Ecto neural progenitor cell (in vitro differentiated cells): ENCODE results near the gene ODAD2.
A peak's percentile ranks its signal among the peaks of the same experiment; 100 is the strongest.
"Not testable (repeated sequence)": the region's sequence is repeated elsewhere in the genome, so short reads cannot be mapped to it uniquely, and the experiment has no call there.

ENCODE experiments used
- DNase-seq: peaks from one replicate; pipeline ENCODE4 v3.0.0-alpha.2; 2018; ENCODE audit warnings: low spot score

The ODAD2 gene

DNA sequence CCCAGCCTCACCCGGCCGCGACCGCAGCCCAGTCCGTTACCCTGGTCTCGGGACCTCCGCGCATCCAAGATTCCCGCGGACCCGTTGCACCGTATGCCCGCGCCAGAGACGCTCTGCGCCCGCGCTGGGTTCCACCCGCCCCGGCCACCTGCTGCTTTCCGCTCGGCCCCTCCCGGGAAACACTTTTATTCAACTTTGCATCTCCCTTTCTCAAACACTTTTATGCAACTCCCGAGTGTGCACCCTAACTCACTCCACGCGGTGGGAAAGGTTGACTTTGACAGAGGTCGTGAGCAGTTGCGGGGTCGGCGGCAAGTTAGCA lies at the start of gene ODAD2:
Gene ODAD2 (minus strand): TSS at position 126 of the 322 bp plus-strand sequence. CDS start 3,937 bp downstream, outside the sequence.
- DNase-seq, result no peak

GRCh38 chr10:28047061-28047460 lies 48.2 kb upstream of the ODAD2 start:
- DNase-seq, result no peak

DNA sequence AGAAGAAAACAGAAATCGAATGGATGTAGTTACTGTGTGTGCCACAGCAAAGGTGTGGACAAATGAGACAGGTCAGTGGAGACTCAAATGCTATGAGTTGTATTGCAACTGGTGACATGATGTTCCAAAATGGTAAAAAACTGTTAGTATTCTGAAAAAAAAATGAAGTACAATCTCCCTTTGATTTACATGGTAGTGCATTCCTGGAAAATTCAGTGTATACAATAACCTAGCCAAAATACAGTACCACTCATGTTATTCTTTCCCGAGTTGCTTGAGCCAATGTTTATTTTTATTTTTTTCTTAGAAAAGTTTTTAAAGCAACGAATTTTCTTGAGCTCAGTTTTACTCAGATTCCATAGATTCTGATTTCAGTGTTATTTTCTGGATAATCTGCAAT lies 47.7 kb upstream of the ODAD2 start:
- no peak for DNase-seq

DNA sequence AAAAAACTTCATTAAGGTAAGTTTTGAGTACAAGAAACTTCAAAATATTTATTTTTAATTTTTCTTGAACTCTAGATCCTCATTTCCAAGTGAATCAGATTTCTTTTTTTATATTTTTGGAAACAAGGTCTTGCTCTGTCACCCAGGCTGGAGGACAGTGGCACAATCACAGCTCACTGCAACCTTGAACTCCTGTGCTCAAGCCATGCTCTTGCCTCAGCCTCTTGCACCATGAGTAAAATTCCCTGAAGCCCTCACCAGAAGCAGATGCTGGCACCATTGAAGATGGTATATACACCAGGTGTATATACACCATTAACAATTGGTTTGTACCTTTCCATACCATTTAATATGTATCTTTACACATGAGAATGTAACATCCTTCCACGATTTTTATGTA lies 45.1 kb upstream of the ODAD2 start:
- no peak for DNase-seq

DNA sequence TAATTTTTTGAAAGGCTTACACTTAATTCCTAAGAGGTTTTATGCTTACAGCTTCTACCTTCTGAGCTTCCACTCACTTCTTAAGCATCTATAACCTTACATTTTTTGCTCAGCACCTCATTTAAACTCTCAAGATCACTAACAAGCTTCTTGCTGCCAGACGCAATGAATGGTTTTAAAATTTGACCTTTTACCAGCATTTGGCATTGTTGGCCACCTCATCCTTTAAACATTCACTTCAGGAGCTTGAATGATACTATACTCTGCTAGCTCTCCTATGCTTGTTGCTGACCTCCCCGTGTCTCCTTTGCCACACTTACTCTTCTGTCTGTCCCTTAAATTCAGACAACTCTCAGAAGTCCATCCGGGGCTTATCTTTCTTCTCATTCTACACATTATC lies 37.7 kb upstream of the ODAD2 start:
- DNase-seq, result no peak

DNA sequence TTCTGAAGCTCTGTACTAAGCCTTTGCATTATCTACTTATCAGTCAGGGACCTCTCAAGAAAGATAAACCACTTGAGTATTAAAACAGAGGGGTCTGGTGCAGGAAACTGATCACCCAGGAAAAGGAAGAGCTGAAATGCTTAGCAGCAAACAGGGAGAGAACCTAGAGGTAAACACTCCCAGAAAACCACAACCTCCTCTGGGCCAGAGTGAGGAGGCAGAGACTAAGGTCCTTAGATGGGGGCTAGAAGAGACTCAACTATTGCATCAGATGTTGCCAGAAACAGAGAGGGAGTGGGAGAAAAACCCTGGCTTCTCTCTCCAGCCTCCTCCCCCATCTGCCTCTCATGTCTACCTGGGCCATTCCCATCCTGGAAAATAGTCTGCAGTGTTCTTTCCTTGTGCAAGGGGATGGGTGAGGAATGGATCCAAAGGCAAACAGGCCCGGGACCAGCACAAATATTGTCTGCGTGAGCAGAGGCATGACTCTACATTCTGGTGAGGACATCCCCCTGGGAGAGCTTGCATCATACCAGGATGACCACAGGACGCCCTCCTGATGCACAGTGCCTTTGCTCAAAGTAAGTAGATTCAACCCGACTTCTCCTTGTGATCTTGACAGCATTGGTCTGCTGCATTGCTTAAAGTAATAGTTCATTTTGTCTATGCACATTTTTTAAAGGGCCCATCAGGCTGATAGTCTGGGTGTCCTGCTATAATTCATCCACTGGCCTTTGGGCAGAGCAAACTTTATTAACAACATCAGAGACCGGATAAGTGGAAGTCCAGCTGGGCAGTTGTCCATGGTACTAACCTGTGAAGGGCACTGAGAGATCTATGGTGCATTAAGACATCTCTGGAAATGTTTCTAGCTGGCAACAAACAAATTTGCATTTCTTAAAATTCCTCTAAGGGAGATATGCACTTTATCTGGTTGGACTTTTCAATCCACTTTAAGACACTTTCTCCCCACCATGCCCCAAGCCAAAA lies 22.4 kb upstream of the ODAD2 start:
- DNase-seq, result no peak

DNA sequence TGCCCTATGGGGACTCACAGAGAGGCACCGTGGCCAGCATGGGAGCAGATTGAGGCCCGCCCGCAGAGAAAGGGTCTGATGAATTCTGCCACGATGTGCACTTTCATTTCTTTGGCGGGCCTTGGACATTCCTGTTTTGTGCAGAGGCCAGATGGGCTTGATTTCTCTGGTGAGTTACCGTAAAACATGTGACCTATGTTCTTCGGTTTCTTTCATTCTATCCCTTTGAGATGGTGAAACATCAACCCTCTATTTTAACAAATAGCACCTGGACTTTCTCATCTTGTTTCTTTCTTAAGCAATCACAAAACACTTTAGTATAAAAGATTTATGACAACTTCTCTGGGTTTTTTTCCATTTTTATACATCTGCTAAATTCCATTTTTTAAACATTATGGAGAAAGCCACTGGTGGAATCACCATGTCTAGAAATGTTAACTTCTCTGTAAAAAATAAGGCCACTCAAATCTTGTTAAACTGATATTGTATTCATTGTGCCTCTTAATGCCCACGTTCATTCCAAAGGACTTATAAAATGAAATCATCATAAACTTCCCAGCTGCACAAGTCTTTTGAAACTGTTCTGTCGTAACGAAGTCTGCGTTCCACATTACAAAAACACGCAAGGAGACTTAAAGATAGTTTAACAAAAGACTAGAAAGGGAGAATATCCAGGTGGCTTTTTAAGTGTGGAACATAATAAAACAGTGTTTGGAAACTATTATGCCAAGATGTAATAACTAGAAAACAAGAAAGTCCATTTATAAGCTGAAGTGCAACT lies 21.4 kb upstream of the ODAD2 start:
- no peak for DNase-seq

GRCh38 chr10:28014651-28015050 lies 15.8 kb upstream of the ODAD2 start:
- no peak for DNase-seq

DNA sequence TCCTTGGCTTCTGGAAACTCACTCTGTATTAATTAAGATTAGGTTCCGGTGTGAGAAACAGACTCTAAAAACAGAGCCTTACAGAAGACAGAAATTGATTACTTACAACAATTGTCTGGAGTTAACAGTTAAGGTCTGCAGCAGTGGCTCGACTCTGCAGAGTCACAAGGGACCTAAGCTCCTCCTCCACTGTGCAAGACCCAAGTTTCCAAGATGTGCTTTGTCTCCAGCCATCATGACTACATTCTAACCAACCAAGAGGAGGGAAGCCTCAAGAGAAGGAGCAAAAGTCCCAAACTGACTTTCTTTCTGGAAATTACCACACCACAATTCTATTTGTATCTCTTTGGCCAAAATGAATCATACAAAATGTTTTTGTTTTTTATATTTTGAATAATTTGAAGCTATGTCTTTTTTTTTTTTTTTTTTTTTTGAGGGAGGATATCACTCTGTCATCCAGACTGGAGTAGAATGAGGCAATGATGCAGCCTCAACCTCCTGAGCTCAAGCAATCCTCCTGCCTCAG lies 14.2 kb upstream of the ODAD2 start:
- no peak for DNase-seq

- no peak for DNase-seq
Measured at GRCh38 chr10:28010821-28011220, 11.9 kb upstream of the ODAD2 start.

DNA sequence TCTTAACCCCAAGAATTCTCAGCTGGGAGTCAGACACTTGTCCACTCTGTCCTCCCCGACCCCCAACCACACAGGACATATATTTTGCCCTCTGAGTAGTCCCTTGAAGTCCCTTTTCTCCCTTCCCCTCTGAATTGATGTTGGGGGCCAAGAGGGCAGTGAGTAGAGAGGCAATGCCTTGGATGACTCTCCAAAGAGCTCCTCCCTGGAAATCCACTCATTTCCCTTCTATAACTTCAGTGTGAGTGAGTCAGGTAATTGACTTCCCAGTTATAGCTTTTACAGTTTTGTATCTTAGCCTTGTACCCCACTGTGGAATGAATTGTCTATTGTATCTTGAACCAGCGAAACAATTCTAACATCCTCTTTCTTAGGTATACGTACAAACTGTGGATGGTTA lies 9.2 kb upstream of the ODAD2 start:
- DNase-seq, result no peak

DNA sequence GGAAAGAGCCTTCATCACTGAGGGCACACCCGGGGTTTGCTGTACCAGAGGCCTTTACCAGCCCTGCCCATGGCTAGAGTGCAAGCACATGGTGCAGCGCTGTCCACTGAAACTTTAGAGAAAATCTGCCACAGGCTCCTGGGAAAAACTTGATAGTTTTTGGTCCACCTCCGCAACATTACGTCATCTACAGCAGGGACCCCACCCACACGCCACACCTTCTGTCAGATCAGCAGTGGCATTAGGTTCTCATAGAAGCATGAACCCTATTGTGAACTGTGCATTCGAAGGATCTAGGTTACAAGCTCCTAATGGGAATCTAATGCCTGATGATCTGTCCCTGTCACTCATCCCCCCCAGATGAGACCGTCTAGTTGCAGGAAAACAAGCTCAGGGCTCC lies 2.5 kb upstream of the ODAD2 start:
- no peak for DNase-seq

- DNase-seq, result peak; percentile 73
Measured at GRCh38 chr10:27998178-27998953, 513 bp downstream of the ODAD2 start.

DNA sequence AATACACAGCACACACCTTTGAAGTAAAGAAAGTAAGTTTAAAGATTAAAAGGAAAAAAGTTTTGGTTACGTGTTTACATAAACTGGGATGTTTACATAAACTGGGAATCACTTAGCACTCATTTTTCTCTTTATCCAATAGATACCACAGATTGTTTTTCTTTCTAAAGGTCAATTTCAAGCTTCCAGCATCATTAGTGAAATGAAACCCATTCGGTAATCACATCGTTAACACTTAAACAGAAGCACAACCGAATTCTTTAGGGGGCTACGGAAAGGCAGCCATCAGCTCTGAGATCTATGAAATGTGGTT lies 1.1 kb downstream of the ODAD2 start:
- DNase-seq, result no peak

DNA sequence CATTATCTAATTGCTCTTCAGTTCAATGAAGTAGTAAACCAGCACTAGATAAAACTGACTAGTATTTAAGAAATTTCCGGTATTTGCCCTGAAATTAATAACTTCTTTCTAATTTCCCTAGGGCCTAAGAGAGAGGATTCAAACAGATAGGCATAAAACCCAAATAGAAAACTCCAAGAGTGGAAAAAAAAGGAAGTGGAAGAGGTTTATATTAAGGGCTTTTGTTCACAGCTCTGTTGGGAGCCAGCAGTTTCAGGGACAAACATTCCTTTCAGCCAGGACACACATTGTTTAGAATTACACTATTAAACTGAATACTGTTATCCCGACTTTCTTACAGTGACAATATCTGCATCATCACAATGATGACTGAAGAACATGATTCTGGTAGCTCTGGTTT lies 3.6 kb downstream of the ODAD2 start:
- DNase-seq, result no peak

DNA sequence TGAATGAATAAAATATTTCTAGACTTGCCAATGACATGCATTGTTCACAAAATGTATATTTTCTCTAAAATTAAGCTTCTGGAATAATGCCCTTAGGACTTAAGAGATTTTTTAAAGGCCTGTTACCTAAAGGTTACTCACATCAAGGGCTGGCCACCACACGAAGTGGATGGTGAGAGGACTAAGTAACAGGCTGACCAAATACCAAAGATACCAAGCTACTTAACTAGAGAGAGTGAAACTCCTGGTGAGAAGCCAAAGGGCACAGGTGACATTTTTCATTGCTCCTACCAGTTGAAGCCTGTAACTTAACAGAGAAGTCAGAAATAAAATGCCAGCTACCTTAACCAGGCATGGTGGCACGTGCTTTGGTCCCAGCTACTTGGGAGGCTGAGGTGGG lies 9.5 kb downstream of the ODAD2 start:
- not testable (repeated sequence) for DNase-seq

- no peak for DNase-seq
Measured at GRCh38 chr10:27986821-27987220, 12.1 kb downstream of the ODAD2 start.

GRCh38 chr10:27982875-27983543 lies 15.9 kb downstream of the ODAD2 start:
- DNase-seq, result no peak

- no peak for DNase-seq
Measured at GRCh38 chr10:27981744-27982143, 17.1 kb downstream of the ODAD2 start.

GRCh38 chr10:27970795-27971194 lies 28.1 kb downstream of the ODAD2 start:
- not testable (repeated sequence) for DNase-seq

- not testable (repeated sequence) for DNase-seq
Measured at GRCh38 chr10:27969931-27970330, 28.9 kb downstream of the ODAD2 start.
